Suppressor macrophage treated with lipopolysaccharide for 1 hour (primary cell): ENCODE data around the gene WDR62.
A peak's percentile ranks its signal among the peaks of the same experiment; 100 is the strongest.

Experiments used
- DNase-seq, 3 donors: peaks; one replicate each; pipeline ENCODE4 v3.0.0-alpha.2; 2020 to 2022

Gene WDR62

GRCh38 chr19:36142496-36142895 lies 87.8 kb downstream of the WDR62 start:
- DNase-seq, result no peak

- no peak for DNase-seq
Measured at GRCh38 chr19:36144624-36145023, 89.9 kb downstream of the WDR62 start.

GRCh38 chr19:36149673-36150406 lies 95.1 kb downstream of the WDR62 start:
- no peak for DNase-seq

GRCh38 chr19:36150586-36150985 lies 95.9 kb downstream of the WDR62 start:
- DNase-seq, result no peak

GRCh38 chr19:36151144-36152018 lies 96.7 kb downstream of the WDR62 start:
- DNase-seq, result no peak

- DNase-seq, result no peak
Measured at GRCh38 chr19:36152019-36152351, 97.3 kb downstream of the WDR62 start.

GRCh38 chr19:36152352-36153091 lies 97.8 kb downstream of the WDR62 start, which contains the start of gene COX7A1:
COX7A1 (minus strand) TSS chr19:36152447; CDS start chr19:36152407, 40 bp downstream.
- DNase-seq, result peak in 1 of 3 donors; percentile 20

- no peak for DNase-seq
Measured at GRCh38 chr19:36153126-36153525, 98.4 kb downstream of the WDR62 start.
